ENCODE data around the gene TRIM66. TPM values are rescaled to one million over a fixed set of nuclear protein-coding genes. Genes with fewer than 3 reads are reported as not detected.

TRIM66 gene
- total and polyA plus RNA-seq, 10 of the 15 experiments (the other 5 are each of a cell fraction or from before 2014, with no cell fraction given) = 1.7 to 14.5 (median 7.4) TPM

DNA sequence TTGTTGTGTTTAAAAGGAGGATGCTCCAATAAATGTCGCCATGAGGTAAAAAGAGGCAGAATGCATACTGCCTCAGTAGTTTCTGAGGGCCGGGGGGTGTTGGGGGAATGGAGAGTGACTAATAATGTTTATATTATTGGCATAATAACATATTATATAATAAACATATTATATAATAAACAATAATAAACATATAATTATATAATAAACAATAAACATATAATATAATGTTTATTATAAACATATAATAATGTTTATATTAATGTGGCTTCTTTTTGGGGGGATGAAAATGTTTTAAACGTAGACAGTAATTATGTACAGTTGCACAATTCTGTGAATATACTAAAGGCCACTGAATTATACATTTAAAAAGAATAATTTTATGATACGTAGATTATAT, 35.6 kb downstream of the TRIM66 start:
- no peak for ATAC-seq
- Histone ChIP-seq H3K9me3 (replicated peaks; ENCODE audit: control insufficient read depth, insufficient read depth, low read length) (no peaks in the 10 kb centered on the region), H3K79me2 (ENCODE audit: control insufficient read depth, insufficient read depth, low read length) (no peaks in the 10 kb centered on the region), H3K36me3 (ENCODE audit: control insufficient read depth in 2 of 2, insufficient read depth in 2 of 2, low read length in 1 of 2) (peaks cover 7 to 21% of the 10 kb centered on the region in 2 experiments), H3K4me3 (no peak overlapping the region), H4K20me1 (ENCODE audit: control insufficient read depth, insufficient read depth) (no peaks in the 10 kb centered on the region), H3K9ac (ENCODE audit: control insufficient read depth, insufficient read depth, low read length) (no peak overlapping the region), H3K27me3 (replicated peaks in 1 of 2; ENCODE audit: control insufficient read depth in 2 of 2, insufficient read depth in 2 of 2, low read length in 1 of 2) (no peaks in the 10 kb centered on the region), H3K4me2 (ENCODE audit: control insufficient read depth, insufficient read depth) (no peak overlapping the region), H2AFZ (ENCODE audit: control insufficient read depth, low read depth, low read length) (no peak overlapping the region), H3K4me1 (ENCODE audit: control insufficient read depth, insufficient read depth, low read length) (no peaks in the 10 kb centered on the region), H3K27ac (ENCODE audit: control insufficient read depth, insufficient read depth) (no peak overlapping the region)
- TF ChIP-seq NR2C1 (IDR thresholded peaks at IDR 0.05) (no peak), MTA2 (IDR thresholded peaks at IDR 0.05; ENCODE audit: low read depth) (no peak), PAX8 (IDR thresholded peaks at IDR 0.05) (no peak), TCF3 (IDR thresholded peaks at IDR 0.05; ENCODE audit: borderline replicate concordance, insufficient read depth, low read depth, low read length) (no peak), SMARCA5 (IDR thresholded peaks at IDR 0.05) (no peak), NFXL1 (IDR thresholded peaks at IDR 0.05; ENCODE audit: borderline replicate concordance) (no peak)
- ChIA-PET RAD21 (ENCODE audit: unreplicated experiment) (no interaction called here), SMC1A (ENCODE audit: uncharacterized antibody, unreplicated experiment) (no interaction called here), POLR2A (no interaction called here), CTCF (no interaction called here)
- no TSS peak for BruUV-seq (replicated peaks)
- 100% methylated on average over 4 of the region's 4 CpGs for WGBS (ENCODE audit: insufficient coverage, insufficient replicate concordance, low lambda C conversion rate, missing lambda C conversion rate)
- in situ Hi-C loops (cut with MboI) = no loop called here
- DNase-seq (ENCODE audit: low read depth, low spot score) = no peak
- FAIRE-seq = no peak
- intact Hi-C loops (cut with micrococcal nuclease; ENCODE audit: unreplicated experiment) = no loop called here

DNA sequence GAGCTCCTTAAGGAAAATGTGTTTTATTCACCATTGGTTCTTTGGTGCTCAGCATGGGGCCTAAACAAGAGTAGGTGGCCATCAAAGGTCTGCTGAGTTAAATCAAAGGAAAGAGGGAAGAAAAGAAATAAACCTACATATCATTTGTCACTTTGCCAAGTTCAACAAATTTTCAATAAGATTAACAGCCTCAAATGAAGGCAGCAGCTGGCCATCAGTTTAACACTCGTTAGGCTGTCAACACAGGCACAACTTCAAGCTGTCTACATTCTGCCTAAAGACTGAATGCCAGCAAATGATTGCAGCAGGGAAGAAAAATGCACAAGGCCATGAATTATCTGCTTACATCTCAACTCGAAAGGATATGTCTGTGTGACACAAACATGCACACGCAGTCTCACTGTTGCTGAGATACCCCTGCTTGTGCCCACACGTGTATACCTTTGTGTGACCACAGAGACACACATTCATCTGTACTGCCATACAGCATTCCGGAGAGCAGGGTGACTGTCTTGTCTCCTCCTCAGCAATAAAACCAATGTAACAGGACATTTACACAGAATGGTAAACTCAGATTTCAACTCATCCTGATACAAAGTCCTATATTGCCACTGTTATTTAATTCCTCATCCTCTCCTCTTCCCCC, 40.1 kb downstream of the TRIM66 start:
- no peaks in the 10 kb centered on the region for H4K20me1 ChIP-seq (ENCODE audit: control insufficient read depth, insufficient read depth)
- H3K36me3 ChIP-seq (ENCODE audit: control insufficient read depth in 2 of 2, insufficient read depth in 2 of 2, low read length in 1 of 2) = peaks cover 7 to 33% of the 10 kb centered on the region in 2 experiments
- ChIA-PET SMC1A (ENCODE audit: uncharacterized antibody, unreplicated experiment) (interaction anchor here (1.0 kb wide), 1 partner anchor 10 kb away, joined by 4 read pairs; no protein-coding TSS in a partner anchor), POLR2A (no interaction called here), CTCF (no interaction called here), RAD21 (ENCODE audit: unreplicated experiment) (no interaction called here)
- ATAC-seq (no peak), DNase-seq (ENCODE audit: low read depth, low spot score) (no peak), FAIRE-seq (no peak)
- no peak overlapping the region for H3K4me2 ChIP-seq (ENCODE audit: control insufficient read depth, insufficient read depth)
- H3K9ac ChIP-seq (ENCODE audit: control insufficient read depth, insufficient read depth, low read length) = no peak overlapping the region
- no peak overlapping the region for H2AFZ ChIP-seq (ENCODE audit: control insufficient read depth, low read depth, low read length)
- in situ Hi-C loops (cut with MboI) (no loop called here), intact Hi-C loops (cut with micrococcal nuclease; ENCODE audit: unreplicated experiment) (no loop called here)
- H3K9me3 ChIP-seq (replicated peaks; ENCODE audit: control insufficient read depth, insufficient read depth, low read length) = no peaks in the 10 kb centered on the region
- no peaks in the 10 kb centered on the region for H3K79me2 ChIP-seq (ENCODE audit: control insufficient read depth, insufficient read depth, low read length)
- TF ChIP-seq FOXM1 (IDR thresholded peaks at IDR 0.05; ENCODE audit: low read depth, low read length) (no peak), MYB (IDR thresholded peaks at IDR 0.05; ENCODE audit: borderline replicate concordance, low read depth, low read length) (no peak)
- WGBS (ENCODE audit: insufficient coverage, insufficient replicate concordance, low lambda C conversion rate, missing lambda C conversion rate) = 98% methylated on average over 5 of the region's 5 CpGs
- H3K27me3 ChIP-seq (replicated peaks in 1 of 2; ENCODE audit: control insufficient read depth in 2 of 2, insufficient read depth in 2 of 2, low read length in 1 of 2) = no peaks in the 10 kb centered on the region
- H3K4me3 ChIP-seq = no peak overlapping the region
- H3K4me1 ChIP-seq (ENCODE audit: control insufficient read depth, insufficient read depth, low read length) = peaks cover 6% of the 10 kb centered on the region; the same call in 1 of the 2 replicates
- no peak overlapping the region for H3K27ac ChIP-seq (ENCODE audit: control insufficient read depth, insufficient read depth)
- BruUV-seq (replicated peaks) = no TSS peak

All from GM12878 (cell line).